HG03460 (cell line): Measurements from ENCODE around the gene IGSF1.
"Not testable (repeated sequence)": the region's sequence is repeated elsewhere in the genome, so short reads cannot be mapped to it uniquely, and the experiment has no call there.

Source experiments
- ATAC-seq: cut with Tn5 transposase; IDR thresholded peaks from one replicate; pipeline ENCODE4 v1.9.1; 2021; ENCODE audit not compliant: unreplicated experiment

Gene IGSF1

DNA sequence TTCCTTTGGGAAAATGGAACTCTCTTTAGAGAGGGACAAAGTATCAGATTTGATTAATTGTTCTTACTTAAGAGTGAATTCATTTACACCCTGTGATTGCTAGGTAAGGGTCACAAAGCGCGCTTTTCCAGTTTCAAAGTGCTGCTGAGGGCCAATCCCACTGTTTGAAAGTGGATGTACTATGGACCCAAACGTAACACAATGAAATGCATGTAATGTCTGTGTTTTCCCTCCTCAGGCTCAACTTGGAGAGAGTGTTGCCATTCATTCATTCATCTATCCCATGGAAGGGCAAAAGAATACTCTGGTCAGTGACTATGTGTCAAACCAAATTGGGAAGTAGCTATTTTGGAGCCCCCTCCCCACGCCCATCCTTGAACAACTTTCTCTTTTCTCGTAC, 16.1 kb downstream of the IGSF1 start:
- ATAC-seq = no peak

DNA sequence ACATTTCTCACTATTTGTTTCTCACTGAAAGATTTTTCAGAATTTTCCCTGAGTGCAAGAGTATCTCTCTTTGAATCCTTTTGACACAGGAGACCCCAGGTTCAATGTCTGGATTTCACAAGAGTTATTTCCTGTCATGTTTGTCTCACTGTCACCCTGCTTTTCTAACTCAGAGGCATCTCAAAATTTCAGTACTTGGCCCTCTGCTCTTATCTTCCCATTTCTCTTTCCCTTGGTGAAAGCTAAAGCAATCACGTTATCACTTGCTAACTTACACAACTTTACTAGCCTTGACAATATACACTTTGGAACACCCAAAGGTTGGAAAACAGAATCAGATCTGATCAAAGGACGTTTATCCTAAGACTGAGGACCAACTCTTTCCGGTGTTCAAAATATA, 17.3 kb downstream of the IGSF1 start:
- no peak for ATAC-seq

DNA sequence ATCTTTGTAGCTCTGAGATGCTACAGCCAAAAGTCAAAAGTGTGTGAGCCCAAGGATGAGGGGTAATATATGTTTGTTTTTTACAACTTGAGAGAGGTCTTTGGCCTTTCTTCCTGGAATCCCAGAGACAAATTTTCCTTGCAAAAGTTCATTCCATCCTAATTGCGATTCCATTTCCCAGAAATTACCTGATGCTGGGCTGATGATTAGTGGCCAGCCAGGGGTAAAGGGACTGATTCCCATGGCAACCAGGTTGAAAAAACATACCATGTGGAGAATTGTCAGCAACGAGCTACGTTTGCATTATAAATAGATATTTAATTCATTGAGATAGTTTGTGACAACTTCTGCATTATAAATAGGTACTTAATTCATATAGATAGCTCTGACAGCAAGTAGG, 17.8 kb downstream of the IGSF1 start:
- no peak for ATAC-seq

DNA sequence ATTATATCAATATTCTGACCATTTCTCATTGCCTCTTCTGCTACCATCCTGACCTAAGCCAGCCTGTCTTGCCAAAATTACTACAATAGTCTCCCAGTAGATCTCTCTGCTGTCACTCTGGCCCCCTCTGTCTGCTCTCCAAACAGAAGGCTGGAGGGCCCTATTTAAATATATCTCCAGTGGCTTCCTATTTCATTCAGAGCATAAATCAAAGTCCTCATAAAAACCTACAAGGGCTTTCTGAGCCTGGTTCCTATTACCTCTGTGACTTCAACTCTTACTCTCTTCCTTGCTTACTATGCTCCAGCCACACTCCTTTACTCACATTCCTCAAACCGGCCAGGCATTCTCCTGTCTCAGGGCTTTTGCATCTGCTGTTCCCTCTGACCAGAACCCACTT, 19.0 kb downstream of the IGSF1 start:
- ATAC-seq = no peak

DNA sequence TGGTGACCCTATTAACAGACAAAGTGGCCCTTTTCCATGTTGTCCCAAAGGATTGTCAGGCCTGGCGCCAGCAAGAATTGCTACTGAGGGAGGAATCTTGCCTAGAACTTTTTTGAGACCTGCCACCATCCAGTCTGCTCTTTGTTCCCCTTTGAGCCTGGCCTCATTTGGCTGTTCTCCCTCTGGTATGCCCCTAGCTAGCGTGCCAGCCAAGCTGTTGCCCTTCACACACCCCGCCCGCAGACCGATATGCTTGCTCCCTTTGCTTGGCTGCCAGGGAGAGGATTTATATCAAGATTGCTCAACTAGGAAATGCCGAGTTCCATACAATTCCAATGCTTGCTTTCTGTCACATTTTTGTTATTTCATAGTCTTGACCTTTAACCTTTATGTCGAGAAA, 24.4 kb downstream of the IGSF1 start:
- no peak for ATAC-seq

DNA sequence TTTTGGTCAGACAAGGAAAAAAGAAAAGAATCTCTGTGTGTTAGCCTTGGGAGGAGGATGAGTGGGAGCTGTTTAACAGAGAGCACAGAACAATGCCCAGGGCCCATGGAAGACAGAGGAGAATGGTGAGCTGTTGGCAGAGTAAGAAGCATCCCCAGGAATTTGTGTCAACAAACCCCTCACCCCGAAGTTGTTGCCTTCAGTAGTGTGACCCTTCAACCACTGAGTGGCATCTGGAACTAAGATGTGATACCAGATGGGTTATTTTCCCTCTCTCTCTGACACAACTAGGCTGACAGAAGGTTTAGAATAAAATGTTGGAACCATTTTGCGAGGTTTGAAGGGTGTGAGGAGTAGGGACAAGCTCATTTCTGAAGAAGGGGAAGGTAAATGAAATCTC, 25.1 kb downstream of the IGSF1 start:
- ATAC-seq = no peak

DNA sequence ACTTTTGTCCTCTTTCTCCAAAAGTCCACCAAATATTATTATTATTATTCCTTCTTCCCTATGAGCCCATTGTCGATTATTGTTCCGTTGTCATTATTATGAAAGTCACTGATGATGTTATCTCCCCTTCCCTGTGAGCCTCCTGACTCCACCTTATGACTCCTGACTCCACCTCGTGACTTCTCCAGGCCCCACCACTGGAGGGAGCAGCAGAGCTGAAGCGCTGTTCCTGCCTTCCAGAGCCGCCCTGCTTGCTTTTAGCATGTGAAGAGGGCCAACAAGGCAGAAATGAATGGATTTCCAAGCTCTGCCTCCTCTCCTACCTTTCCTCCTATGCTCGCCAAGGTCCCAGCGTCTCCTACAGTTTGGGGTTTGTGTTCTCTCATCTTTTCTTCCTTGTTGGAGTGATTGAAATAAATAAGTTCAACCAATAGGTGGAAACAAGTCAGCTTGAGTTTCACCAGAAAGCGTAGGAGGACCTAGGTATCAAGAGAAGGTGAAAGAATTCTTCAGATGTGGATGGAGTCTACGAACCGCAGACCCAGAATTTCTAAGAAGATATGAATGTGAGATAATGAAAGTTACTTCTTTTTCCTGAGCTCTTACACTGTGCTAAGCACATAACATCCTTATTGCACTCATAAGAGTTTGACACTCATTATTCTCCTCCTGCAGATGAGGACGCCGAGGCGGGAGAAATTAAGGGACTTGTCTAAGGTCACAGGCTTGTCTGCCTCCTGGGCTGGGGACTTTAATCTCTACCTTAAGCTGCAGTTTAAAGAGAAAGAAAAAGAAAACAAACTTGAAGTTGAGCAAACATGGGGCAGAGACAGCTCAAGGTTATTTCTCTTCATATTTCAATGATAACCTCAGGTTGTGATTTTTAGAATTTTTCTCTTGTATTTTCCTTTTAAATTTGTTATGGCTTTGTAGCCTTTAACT, 26.1 kb downstream of the IGSF1 start:
- no peak for ATAC-seq

DNA sequence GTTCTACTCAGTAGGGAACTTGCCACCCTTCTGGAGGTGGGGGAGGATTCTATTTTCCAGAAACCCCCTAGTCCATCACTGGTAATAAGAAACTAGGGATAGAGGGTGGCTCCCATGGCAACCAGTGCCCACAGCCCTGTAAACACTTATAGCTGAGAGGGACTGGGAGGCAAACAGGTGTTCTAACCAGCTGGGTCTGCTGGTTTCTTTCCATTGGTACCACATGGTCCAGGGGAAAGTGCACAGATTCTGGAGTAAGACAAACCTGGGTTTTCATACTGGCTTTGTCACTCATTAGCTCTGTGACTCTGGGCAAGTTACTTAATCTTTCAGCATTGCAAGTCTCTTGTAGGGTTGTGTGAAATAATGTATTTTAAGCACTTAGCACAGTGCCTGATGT, 26.9 kb downstream of the IGSF1 start:
- ATAC-seq = no peak

DNA sequence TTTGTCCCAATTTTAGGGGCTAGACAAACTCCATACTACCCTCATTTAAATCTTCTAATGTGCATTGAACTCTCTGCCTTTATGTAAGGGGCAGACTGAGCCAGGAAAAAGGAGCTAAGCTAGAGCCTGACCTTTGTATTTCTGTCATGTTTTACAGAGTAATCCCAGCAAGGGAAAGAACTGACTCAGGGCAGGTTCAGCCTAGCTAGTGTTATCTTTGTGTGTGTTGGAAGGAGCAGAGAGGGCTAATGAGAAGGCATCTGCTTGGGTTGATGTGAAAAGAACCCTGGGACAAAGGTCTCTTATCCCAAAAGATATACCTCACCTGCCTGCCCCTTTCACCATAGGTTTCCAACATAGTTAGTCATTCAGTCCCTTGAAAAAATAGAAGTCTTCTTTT, 31.7 kb downstream of the IGSF1 start:
- ATAC-seq = no peak

DNA sequence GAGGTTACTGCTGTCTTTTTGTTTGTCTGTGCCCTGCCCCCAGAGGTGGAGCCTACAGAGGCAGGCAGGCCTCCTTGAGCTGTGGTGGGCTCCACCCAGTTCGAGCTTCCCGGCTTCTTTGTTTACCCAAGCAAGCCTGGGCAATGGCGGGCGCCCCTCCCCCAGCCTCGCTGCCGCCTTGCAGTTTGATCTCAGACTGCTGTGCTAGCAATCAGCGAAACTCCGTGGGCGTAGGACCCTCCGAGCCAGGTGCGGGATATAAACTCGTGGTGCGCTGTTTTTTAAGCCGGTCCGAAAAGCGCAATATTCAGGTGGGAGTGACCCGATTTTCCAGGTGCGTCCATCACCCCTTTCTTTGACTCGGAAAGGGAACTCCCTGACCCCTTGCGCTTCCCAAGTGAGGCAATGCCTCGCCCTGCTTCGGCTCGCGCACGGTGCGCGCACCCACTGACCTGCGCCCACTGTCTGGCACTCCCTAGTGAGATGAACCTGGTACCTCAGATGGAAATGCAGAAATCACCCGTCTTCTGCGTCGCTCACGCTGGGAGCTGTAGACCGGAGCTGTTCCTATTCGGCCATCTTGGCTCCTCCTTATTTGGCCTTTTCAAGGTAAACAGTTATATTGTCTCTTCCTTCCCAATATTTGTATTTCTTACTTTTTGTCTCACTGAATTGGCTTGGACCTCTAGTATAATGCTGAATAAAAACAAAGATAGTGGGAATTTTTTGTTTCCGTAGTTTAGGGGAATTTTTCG, 37.9 kb downstream of the IGSF1 start:
- not testable (repeated sequence) for ATAC-seq

DNA sequence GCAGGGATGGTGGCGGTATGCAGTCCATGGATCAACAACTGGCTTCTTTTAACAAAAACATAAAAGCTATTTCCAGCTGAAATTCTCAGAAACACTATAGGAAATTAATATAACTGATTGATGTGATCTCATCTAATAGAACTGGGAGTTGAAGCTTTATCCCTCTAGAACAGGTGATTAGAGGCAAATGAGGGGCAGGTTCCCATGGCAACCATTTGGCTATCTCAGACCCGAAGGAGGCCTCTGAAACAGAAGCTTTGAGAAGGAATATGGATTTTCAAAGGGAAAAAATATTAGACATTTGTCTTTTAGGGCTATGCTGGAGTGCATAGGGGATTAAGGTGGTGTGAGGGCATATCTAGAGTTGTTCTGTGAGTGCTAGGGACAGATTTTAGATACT, 50.0 kb downstream of the IGSF1 start:
- no peak for ATAC-seq

DNA sequence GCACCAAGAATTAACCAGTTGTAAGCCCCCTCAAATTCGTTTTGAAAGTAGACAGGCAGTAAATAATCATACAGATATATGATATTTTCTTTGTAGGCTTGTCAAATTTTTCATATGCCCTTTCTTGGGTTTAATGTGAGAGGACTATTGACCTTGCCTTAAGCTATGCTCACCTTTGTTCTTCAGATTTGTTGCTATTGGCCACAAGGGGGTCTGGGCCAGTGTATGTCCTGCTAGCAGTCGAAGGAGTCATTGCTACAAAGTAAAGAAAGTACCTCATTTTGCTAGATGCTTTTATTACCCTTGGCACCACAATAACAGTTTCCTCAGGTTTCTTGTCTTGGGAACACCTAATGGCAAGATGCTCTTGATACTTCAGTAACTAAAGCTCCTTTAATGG, 51.7 kb downstream of the IGSF1 start:
- no peak for ATAC-seq

DNA sequence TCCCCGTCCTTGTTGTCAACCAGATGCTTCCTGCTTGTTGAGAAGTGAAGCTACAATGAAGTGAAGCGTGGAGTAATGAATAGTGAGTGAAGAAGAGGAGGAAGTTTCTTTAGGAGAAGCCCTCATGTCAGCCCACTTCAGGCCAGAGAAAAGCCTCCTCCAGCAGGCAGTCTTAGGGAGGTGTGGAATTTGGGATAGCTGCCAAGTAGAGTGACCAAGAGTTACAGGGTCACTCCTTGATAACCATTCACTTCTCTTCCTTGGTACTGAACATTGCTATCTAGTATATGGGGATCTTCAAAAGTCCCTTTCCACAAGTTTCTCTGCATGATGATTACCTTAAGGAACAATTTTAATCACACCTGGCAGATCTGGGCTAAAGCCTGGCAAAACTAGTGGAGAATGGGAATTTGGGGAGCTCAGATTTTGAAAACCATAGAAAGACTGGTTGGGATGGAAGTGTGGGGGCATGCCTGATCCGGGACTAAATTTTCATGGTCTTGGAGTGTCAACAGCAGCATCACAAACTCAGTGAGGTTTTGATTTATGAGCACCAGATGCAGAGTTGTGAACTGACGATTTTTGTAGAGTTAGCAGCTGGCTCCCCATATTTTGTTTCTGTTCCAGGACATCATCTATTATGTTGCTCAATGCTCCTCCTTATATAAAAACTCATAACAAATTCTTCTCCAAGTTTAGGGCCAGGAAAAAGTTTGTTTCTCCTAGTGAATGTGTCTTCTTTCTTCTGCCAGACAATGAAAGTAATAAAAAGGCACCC, 53.1 kb downstream of the IGSF1 start:
- no peak for ATAC-seq

DNA sequence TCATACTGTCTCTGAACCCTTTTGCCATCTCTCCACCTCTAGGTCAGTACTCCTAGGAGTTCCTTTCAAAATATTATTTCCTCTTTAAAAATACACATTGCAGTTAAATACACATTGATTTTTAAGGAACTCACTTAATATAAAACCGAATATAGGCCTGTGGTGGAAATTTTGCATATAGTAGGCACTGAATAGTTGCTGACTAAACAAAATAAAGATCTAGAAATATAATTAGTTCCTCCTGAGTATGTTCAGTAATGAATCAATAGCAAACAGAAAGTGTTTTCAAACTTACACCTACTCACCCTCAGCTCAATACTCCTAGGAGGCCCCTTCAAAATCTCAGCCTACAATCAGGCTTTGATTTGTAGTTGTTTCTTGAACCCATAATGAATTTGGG, 61.5 kb downstream of the IGSF1 start:
- no peak for ATAC-seq

DNA sequence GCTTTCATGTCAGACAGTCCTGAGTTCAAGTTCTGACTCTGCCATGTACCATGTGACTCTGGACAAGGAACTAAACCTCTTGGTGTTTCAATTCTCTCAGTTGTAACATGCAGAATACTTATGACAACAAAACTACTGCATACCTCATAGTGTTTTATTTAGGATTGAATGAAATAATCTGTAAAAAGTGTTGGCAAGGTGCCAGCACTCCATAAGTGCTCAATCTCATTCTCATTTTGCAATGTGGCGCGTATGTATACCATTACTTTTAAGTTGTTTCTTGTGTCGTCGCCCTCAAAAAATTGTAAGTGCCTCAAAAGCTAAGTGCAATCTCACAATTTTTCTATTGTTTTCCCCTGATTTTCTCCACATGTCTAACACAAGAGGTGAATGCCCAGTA, 62.5 kb downstream of the IGSF1 start:
- no peak for ATAC-seq

DNA sequence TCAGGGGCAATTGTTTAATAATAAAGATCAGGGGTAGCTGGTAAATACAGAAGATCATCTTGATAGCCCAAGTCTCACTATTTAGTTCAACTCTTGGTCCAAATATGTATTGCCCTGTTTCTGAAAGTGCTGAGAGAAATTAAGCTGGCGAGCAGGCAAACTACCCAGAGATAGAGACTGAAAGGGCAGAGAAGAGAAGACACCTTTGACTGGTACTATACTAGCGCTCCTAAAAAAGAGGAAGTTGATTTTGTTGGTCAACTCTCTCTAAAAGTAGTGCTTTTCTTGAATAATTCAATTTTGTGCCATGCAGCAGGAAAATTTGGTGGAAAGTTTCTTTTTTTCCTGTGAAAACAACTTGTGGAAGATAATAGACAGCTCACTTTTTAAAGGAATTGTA, 64.0 kb downstream of the IGSF1 start:
- no peak for ATAC-seq
